GM18907 (cell line): ENCODE results near the gene BEND3.
"Not testable (repeated sequence)": the region's sequence is repeated elsewhere in the genome, so short reads cannot be mapped to it uniquely, and the experiment has no call there.

Experiments
- ATAC-seq: cut with Tn5 transposase; IDR thresholded peaks from one replicate; pipeline ENCODE4 v1.9.1; 2021; ENCODE audit warnings: mild to moderate bottlenecking, moderate library complexity; ENCODE audit not compliant: unreplicated experiment

The BEND3 gene

GRCh38 chr6:107084459-107084858 is 30.9 kb downstream of the BEND3 start:
- ATAC-seq: not testable (repeated sequence)

DNA sequence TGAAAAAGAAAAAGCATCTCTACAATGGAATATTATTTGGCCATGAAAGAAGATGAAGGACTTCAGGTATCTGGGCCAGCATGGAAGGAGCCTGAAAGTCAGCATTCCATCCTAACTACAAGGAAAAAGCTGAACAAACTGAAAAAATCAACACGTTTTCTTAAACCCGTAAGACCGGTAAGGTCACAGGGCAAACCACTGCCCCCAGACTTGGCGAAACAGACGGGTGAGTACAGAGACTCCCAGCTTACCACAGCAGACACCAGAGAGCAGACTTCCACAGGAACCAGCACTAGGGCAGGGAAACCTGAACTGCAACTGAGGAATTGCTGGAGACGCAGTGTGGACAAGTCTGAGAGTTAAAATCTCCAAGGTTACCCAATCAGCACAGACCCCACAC is 31.4 kb downstream of the BEND3 start:
- no peak for ATAC-seq

- peak; percentile 92 for ATAC-seq
These were observed 32.1 kb downstream of the BEND3 start for GRCh38 chr6:107083047-107083768.

DNA sequence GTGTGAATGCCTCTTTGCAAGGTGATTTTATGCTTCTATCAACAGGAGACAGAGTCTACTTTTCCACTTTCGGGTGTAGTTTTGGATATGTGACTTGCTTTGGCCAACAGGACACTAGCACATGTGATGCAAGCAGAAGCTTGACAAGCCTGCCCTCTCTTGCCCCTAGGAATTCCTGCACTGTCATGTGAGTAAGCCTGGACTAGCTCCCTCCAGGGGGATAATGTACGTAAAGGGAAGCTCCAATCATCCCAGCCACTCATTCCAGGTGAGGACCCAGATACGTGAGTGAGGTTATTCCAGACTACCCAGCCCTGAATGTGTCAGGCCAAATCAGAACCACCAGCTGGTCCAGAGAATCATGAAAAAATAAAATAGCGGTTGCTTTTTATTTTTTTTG is 33.3 kb downstream of the BEND3 start:
- ATAC-seq: no peak

DNA sequence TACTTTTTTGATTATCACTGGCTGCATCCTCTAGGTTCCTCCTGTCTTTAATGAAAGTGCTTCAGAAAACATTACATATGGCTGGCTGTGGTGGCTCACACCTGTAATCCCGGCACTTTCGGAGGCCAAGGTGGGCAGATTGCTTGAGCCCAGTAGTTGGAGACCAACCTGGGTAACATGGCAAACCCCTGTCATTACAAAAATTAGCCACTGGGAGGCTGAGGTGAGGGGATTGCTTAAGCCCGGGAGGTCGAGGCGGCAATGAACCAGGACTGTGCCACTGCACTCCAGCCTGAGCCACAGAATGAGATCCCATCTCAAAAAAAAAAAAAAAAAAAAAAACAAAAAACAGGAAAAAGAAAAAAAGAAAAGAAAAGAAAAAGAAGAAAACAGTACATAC is 35.3 kb downstream of the BEND3 start:
- ATAC-seq: no peak

- no peak for ATAC-seq
These were observed 35.9 kb downstream of the BEND3 start for GRCh38 chr6:107079429-107079828.

GRCh38 chr6:107077710-107078109 is 37.6 kb downstream of the BEND3 start:
- no peak for ATAC-seq

- no peak for ATAC-seq
These were observed 39.3 kb downstream of the BEND3 start for GRCh38 chr6:107075951-107076381.

- ATAC-seq: no peak
These were observed 44.6 kb downstream of the BEND3 start for GRCh38 chr6:107070686-107071085.

DNA sequence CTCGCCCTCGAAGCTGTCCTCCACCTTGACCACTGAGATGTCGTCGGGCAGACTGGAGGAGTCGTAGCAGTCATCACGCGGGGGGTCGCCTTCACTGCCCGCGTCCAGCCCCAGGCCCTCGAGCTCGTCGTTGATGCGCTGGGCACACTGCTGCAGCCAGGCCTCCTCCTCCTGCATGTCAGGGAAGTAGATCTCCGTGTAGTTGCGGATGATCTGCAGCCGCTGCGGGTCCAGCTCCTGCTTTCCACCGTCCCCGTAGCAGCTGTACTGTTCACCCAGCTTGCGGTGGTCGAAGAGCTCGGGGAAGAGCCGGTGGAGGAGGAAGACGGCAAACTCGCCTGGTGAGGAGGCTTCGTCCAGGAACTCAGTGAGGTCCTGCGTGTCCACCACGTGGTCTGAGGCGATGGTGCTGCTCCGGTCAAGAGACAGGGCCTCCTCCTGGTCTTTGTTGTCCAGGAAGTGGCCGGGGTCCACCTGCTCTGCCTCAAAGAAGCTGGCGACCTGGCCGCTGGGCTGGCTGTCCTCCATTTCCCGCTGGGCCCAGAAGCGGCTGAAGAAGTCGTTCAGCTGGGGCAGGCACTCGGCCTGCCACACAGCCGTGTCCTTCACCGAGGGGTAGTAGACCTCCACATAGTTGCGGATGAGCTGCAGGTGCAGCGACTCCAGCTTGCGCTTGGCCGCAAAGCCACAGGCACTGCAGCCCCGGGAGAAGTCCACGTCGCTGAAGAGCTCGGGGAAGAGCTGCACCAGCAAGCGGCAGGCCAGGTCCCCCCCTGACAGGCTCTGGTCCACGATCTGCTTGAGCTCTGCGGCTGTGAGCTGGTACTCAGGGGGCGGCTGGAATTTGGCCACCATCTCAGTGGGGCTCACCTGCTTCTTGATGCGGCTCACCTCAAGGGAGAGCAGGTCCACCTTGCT is 45.4 kb downstream of the BEND3 start:
- ATAC-seq: no peak

GRCh38 chr6:107068691-107069630 is 46.4 kb downstream of the BEND3 start:
- no peak for ATAC-seq

DNA sequence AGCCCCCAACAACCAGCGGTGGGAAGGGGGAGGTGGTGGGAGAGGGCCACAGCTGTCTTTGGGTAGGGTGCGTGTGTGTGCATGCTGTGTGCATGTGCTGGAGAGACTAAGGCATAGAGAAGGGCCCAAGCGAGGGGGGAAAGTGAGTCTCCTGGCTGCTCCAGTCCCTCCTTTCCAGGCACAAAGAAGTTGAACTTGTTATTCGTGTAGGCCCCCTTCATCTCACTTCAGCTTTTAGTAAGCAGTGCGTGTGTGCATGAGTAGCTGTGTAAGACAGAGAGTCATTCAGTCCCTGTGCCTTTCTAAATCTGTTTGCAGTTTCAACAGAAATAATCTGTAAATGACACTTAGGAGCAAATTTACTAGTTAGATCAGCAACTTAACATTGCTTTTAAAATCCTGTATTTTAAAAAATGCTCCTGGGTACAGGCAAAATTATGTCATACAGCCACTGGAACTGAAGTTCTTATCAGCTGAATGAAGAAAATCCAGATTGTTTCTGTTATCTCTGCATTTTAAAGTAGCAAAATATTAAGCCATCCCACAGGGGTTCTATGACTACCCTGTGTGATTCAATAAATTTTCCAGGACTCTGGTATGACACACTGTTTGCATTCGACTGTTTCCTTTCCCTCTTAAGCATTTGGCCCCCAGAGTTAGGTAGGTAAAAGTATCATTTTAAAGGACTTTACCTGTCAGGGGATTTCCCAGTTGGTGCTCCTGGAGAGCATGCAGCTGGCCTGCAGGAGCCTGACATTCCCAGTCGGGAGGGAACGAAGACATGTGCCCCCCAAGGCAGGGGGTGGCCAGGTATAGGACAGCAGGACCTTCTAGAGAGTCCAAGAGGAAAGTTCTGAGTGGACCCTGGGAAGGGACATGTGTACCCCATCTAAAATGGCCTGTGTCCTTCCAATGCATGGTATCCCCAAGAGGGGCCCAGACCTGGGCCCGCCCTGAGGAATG is 48.3 kb downstream of the BEND3 start:
- ATAC-seq: no peak

GRCh38 chr6:107064579-107065065 is 50.7 kb downstream of the BEND3 start:
- peak; percentile 52 for ATAC-seq

- no peak for ATAC-seq
These were observed 52.6 kb downstream of the BEND3 start for GRCh38 chr6:107062691-107063090.

DNA sequence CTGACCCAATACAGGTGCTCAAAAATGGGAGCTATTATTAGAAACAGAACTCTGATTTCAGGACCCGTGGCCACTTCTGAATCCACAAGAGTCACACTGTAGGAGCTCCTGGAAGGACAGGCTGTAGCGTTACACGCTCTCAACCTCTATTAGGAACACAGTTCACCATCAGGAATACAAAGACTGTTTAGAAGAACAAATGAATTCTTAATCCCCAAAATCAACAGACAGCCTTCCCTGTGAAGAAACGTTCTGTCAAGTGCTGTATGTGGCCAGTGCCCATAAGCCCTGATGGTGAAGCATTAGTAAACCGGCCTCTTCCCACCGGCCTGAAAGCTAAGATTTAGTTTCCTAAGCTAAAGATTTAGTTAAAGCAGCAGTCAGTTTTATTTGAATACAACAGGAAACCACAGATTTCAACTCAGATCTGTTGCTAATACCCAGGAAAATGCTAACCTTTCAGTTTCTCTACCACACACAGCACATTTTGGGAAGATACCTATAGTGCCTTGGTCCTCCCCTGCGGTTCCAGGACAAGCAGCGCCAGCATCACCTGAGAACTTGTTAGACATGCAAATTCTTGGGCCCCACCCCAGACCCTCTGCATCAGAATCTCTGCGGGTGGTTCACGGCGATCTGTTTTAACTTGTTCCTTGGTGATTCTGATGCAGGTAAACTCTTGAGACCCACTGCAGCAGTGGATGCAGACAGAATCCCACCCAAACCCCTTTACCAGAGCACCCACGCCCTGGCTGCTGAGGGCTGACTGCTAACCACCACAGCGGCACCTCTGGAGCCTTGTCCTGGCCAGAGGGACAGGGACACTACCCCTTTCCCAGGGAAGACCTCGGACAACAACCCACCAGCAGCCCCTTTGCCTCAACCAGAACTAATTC is 53.9 kb downstream of the BEND3 start:
- peak; percentile 60 for ATAC-seq

GRCh38 chr6:107060704-107061103 is 54.6 kb downstream of the BEND3 start:
- ATAC-seq: no peak

GRCh38 chr6:107059606-107060005 is 55.7 kb downstream of the BEND3 start:
- ATAC-seq: no peak

- no peak for ATAC-seq
These were observed 57.6 kb downstream of the BEND3 start for GRCh38 chr6:107057679-107058078.

- no peak for ATAC-seq
These were observed 58.5 kb downstream of the BEND3 start for GRCh38 chr6:107056796-107057195.
